ENCODE results near the gene SECISBP2. TPM values are rescaled to one million over a fixed set of nuclear protein-coding genes. Genes with fewer than 3 reads are reported as not detected.

The SECISBP2 gene
- total and polyA plus RNA-seq, 2 of the 13 experiments (the other 11 are each of a cell fraction or from before 2014, with no cell fraction given) = 32.4 to 38.0 TPM

DNA sequence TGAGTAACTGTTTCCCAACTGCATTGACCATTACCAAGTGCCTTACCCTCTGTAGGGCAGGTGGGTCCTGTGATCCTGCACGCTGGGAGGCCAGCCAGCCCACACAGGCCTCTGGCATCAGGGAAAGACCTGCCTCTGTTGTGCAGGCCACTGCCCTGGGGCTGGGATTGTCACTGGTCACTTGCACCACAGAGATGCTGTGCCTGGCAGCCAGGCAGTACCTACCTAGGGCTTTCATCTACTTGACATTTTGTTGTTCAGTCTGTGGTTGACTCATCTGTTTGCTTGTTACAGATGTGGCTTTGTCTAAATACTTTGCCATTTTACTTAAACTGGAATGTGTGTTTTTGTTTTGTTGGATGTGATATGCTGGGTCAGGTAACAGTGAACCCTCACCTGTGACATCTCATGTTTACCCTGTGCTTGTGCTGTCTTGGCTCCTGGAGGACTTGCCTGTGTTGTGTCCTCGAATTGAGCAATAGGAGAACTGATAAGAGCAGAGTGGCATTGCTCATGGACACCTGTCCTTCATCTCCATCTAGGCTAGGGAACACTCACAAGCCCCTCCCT is 32.8 kb downstream of the SECISBP2 start (continued):
- TF ChIP-seq, protein P1, sequence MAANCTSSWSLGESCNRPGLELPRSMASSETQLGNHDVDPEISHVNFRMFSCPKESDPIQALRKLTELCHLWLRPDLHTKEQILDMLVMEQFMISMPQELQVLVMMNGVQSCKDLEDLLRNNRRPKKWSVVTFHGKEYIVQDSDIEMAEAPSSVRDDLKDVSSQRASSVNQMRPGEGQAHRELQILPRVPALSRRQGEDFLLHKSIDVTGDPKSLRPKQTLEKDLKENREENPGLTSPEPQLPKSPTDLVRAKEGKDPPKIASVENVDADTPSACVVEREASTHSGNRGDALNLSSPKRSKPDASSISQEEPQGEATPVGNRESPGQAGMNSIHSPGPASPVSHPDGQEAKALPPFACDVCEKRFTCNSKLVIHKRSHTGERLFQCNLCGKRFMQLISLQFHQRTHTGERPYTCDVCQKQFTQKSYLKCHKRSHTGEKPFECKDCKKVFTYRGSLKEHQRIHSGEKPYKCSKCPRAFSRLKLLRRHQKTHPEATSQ (CRISPR knock-in tag; IDR thresholded peaks at IDR 0.05; ENCODE audit: borderline replicate concordance) = peak; percentile 71; the same call in 1 of the 2 replicates
- TF ChIP-seq CEBPB (IDR thresholded peaks at IDR 0.05; ENCODE audit: borderline replicate concordance, low read depth, low read length) (peak; percentile 96), ZNF607 (CRISPR knock-in tag; IDR thresholded peaks at IDR 0.05; ENCODE audit: borderline replicate concordance) (peak; percentile 77; the same call in 1 of the 2 replicates), TAF1 (CRISPR knock-in tag; IDR thresholded peaks at IDR 0.05) (no peak), HMG20B (CRISPR knock-in tag; conservative IDR thresholded peaks at IDR 0.05) (peak; percentile 75; the same call in 1 of the 2 replicates), ZNF451 (CRISPR knock-in tag; IDR thresholded peaks at IDR 0.05) (no peak), ZFYVE20 (CRISPR knock-in tag; IDR thresholded peaks at IDR 0.05; ENCODE audit: borderline replicate concordance, low read depth) (no peak), HNF4A (CRISPR knock-in tag; IDR thresholded peaks at IDR 0.05) (peak; percentile 77), KAT8 (CRISPR knock-in tag; IDR thresholded peaks at IDR 0.05) (peak; percentile 60; the same call in 1 of the 2 replicates), MAZ (IDR thresholded peaks at IDR 0.05; ENCODE audit: borderline replicate concordance, low read depth, low read length) (no peak), MAZ (CRISPR knock-in tag; IDR thresholded peaks at IDR 0.05; ENCODE audit: low read depth) (peak; percentile 56; the same call in 1 of the 2 replicates), CCAR2 (optimal IDR thresholded peaks at IDR 0.05; ENCODE audit: low read depth, low read length) (no peak), SSRP1 (CRISPR knock-in tag; IDR thresholded peaks at IDR 0.05) (no peak; the same call in 1 of the 2 replicates), SMARCC2 (IDR thresholded peaks at IDR 0.05) (no peak), ZNF296 (CRISPR knock-in tag; conservative IDR thresholded peaks at IDR 0.05) (no peak; the same call in 1 of the 2 replicates), SYNCRIP (IDR thresholded peaks at IDR 0.05; ENCODE audit: insufficient read depth, low read depth, low read length) (no peak), SCMH1 (CRISPR knock-in tag; IDR thresholded peaks at IDR 0.05; ENCODE audit: borderline replicate concordance) (no peak), ZNF549 (CRISPR knock-in tag; IDR thresholded peaks at IDR 0.05) (no peak)
- TF ChIP-seq, protein P2, sequence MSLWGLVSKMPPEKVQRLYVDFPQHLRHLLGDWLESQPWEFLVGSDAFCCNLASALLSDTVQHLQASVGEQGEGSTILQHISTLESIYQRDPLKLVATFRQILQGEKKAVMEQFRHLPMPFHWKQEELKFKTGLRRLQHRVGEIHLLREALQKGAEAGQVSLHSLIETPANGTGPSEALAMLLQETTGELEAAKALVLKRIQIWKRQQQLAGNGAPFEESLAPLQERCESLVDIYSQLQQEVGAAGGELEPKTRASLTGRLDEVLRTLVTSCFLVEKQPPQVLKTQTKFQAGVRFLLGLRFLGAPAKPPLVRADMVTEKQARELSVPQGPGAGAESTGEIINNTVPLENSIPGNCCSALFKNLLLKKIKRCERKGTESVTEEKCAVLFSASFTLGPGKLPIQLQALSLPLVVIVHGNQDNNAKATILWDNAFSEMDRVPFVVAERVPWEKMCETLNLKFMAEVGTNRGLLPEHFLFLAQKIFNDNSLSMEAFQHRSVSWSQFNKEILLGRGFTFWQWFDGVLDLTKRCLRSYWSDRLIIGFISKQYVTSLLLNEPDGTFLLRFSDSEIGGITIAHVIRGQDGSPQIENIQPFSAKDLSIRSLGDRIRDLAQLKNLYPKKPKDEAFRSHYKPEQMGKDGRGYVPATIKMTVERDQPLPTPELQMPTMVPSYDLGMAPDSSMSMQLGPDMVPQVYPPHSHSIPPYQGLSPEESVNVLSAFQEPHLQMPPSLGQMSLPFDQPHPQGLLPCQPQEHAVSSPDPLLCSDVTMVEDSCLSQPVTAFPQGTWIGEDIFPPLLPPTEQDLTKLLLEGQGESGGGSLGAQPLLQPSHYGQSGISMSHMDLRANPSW (CRISPR knock-in tag; IDR thresholded peaks at IDR 0.05; ENCODE audit: borderline replicate concordance) = no peak
- TF ChIP-seq, protein P3, sequence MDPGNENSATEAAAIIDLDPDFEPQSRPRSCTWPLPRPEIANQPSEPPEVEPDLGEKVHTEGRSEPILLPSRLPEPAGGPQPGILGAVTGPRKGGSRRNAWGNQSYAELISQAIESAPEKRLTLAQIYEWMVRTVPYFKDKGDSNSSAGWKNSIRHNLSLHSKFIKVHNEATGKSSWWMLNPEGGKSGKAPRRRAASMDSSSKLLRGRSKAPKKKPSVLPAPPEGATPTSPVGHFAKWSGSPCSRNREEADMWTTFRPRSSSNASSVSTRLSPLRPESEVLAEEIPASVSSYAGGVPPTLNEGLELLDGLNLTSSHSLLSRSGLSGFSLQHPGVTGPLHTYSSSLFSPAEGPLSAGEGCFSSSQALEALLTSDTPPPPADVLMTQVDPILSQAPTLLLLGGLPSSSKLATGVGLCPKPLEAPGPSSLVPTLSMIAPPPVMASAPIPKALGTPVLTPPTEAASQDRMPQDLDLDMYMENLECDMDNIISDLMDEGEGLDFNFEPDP (CRISPR knock-in tag; conservative IDR thresholded peaks at IDR 0.05) = 0 out of 2 replicates have a peak, but pooled peaks have one; percentile 75
- TF ChIP-seq, protein P4, sequence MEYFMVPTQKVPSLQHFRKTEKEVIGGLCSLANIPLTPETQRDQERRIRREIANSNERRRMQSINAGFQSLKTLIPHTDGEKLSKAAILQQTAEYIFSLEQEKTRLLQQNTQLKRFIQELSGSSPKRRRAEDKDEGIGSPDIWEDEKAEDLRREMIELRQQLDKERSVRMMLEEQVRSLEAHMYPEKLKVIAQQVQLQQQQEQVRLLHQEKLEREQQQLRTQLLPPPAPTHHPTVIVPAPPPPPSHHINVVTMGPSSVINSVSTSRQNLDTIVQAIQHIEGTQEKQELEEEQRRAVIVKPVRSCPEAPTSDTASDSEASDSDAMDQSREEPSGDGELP (IDR thresholded peaks at IDR 0.05; ENCODE audit: borderline replicate concordance, low read depth) = peak; percentile 79
- TF ChIP-seq, protein P5, sequence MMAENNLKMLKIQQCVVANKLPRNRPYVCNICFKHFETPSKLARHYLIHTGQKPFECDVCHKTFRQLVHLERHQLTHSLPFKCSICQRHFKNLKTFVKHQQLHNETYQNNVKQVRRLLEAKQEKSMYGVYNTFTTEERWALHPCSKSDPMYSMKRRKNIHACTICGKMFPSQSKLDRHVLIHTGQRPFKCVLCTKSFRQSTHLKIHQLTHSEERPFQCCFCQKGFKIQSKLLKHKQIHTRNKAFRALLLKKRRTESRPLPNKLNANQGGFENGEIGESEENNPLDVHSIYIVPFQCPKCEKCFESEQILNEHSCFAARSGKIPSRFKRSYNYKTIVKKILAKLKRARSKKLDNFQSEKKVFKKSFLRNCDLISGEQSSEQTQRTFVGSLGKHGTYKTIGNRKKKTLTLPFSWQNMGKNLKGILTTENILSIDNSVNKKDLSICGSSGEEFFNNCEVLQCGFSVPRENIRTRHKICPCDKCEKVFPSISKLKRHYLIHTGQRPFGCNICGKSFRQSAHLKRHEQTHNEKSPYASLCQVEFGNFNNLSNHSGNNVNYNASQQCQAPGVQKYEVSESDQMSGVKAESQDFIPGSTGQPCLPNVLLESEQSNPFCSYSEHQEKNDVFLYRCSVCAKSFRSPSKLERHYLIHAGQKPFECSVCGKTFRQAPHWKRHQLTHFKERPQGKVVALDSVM (CRISPR knock-in tag; IDR thresholded peaks at IDR 0.05) = no peak
